IMR-90 (cell line): ENCODE results near the gene IL1B. TPM values are rescaled to one million over a fixed set of nuclear protein-coding genes. Genes with fewer than 3 reads are reported as not detected.

Source experiments
- ATAC-seq: fragments of 200-7000 bp; cut with Tn5 transposase; 2 replicates; pipeline ENCODE4 v1.9.1; 2020; ENCODE audit warnings: low read depth, mild to moderate bottlenecking, moderate library complexity
- BruUV-seq: library from RNA; stranded (reverse); fragments of 400-500 nt; replicated peaks from 2 replicates; lab custom pipeline; 2021; lab: Mats Ljungman, UMichigan
- CTCF ChIA-PET: fragments of 300-600 bp; formaldehyde crosslinking; extraction: SDS; loops from one replicate; lab custom pipeline; 2021; ENCODE audit warnings: antibody characterized with exemption; lab: Yijun Ruan, JAX
- POLR2A ChIA-PET: fragments of 300-600 bp; sonication (Branson Sonifier 250); formaldehyde crosslinking; loops from one replicate; lab custom pipeline; 2022; ENCODE audit warnings: antibody characterized with exemption; ENCODE audit not compliant: unreplicated experiment; lab: Charles Lee
- DNase-seq: peaks from one replicate; pipeline ENCODE4 v3.0.0; 2013
- H2AFZ ChIP-seq: replicated peaks from 2 replicates; pipeline ENCODE3; 2013; ENCODE audit warnings: low read length, mild to moderate bottlenecking; ENCODE audit not compliant: poor library complexity
- H2AK5ac ChIP-seq: 2 replicates; pipeline ENCODE4 v1.6.1; 2013; ENCODE audit warnings: low read depth, low read length, inconsistent platforms
- H2AK9ac ChIP-seq: replicated peaks from 2 replicates; pipeline ENCODE3; 2013; ENCODE audit warnings: mild to moderate bottlenecking, low read depth, low read length, moderate library complexity; ENCODE audit not compliant: poor library complexity
- H2BK120ac ChIP-seq: 2 replicates; pipeline ENCODE4 v1.6.1; 2013; ENCODE audit warnings: low read depth, low read length, inconsistent platforms
- H2BK15ac ChIP-seq: 3 replicates; pipeline ENCODE4 v1.6.1; 2013; ENCODE audit warnings: low read depth, low read length, inconsistent platforms
- H2BK20ac ChIP-seq: 2 replicates; pipeline ENCODE4 v1.6.1; 2013; ENCODE audit warnings: low read depth, mild to moderate bottlenecking, inconsistent platforms, low read length, moderate library complexity
- H2BK5ac ChIP-seq: 2 replicates; pipeline ENCODE4 v1.6.1; 2013; ENCODE audit warnings: mild to moderate bottlenecking, low read depth, low read length, inconsistent platforms; ENCODE audit not compliant: poor library complexity, severe bottlenecking
- H3K14ac ChIP-seq: replicated peaks from 2 replicates; pipeline ENCODE4 v1.6.1; 2013; ENCODE audit warnings: low read depth, low read length, inconsistent platforms
- H3K18ac ChIP-seq: 2 replicates; pipeline ENCODE4 v1.6.1; 2013; ENCODE audit warnings: low read depth, low read length, control low read depth
- H3K23ac ChIP-seq: 2 replicates; pipeline ENCODE4 v1.6.1; 2013; ENCODE audit warnings: low read depth, low read length, inconsistent platforms
- H3K27ac ChIP-seq: 2 replicates; pipeline ENCODE4 v1.5.1; 2013; ENCODE audit warnings: mild to moderate bottlenecking, control low read depth, low read length; ENCODE audit not compliant: insufficient read depth
- H3K27me3 ChIP-seq: 2 replicates; pipeline ENCODE4 v1.6.1; 2013; ENCODE audit warnings: low read length; ENCODE audit not compliant: control insufficient read depth, insufficient read depth
- H3K36me3 ChIP-seq: 2 replicates; pipeline ENCODE4 v1.6.1; 2013; ENCODE audit warnings: low read length, mixed read lengths; ENCODE audit not compliant: control insufficient read depth, insufficient read depth
- H3K4ac ChIP-seq: 2 replicates; pipeline ENCODE4 v1.6.1; 2013; ENCODE audit warnings: low read depth, low read length, inconsistent platforms
- H3K4me1 ChIP-seq: 2 replicates; pipeline ENCODE4 v1.6.1; 2013; ENCODE audit warnings: low read length, mixed read lengths; ENCODE audit not compliant: control insufficient read depth, insufficient read depth
- H3K4me2 ChIP-seq: 2 replicates; pipeline ENCODE4 v1.6.1; 2013; ENCODE audit warnings: low read depth, mild to moderate bottlenecking, control low read depth, low read length, moderate library complexity
- H3K4me3 ChIP-seq: 2 replicates; pipeline ENCODE4 v1.5.1; 2013; ENCODE audit warnings: low read depth, mild to moderate bottlenecking, control low read depth, low read length, moderate library complexity; ENCODE audit not compliant: insufficient read depth
- H3K56ac ChIP-seq: 2 replicates; pipeline ENCODE4 v1.6.1; 2013; ENCODE audit warnings: low read length, inconsistent platforms; ENCODE audit not compliant: insufficient read depth; ENCODE audit errors: extremely low read depth
- H3K79me1 ChIP-seq, 2 experiments: 2 replicates each; pipeline ENCODE4 v1.6.1; 2013; ENCODE audit warnings: low read length in 2 of 2, inconsistent platforms in 1 of 2, low read depth in 1 of 2
- H3K9ac ChIP-seq: 2 replicates; pipeline ENCODE4 v1.6.1; 2013; ENCODE audit warnings: low read depth, low read length, control low read depth
- H3K9me1 ChIP-seq: 2 replicates; pipeline ENCODE4 v1.6.1; 2013; ENCODE audit warnings: low read length, inconsistent platforms; ENCODE audit not compliant: insufficient read depth
- H3K9me3 ChIP-seq: 2 replicates; pipeline ENCODE4 v1.6.1; 2013; ENCODE audit warnings: low read length; ENCODE audit not compliant: control insufficient read depth, insufficient read depth
- H4K20me1 ChIP-seq: 2 replicates; pipeline ENCODE4 v1.6.1; 2013; ENCODE audit warnings: low read length, inconsistent platforms; ENCODE audit not compliant: insufficient read depth
- H4K5ac ChIP-seq: 2 replicates; pipeline ENCODE4 v1.6.1; 2013; ENCODE audit warnings: mild to moderate bottlenecking, low read depth, low read length, control low read depth
- H4K8ac ChIP-seq, 2 experiments: 2 replicates each; pipeline ENCODE4 v1.6.1; 2013; ENCODE audit warnings: low read depth in 2 of 2, low read length in 2 of 2, control low read depth in 1 of 2, inconsistent platforms in 1 of 2
- H4K91ac ChIP-seq: 2 replicates; pipeline ENCODE4 v1.6.1; 2013; ENCODE audit warnings: low read depth, low read length, inconsistent platforms; ENCODE audit not compliant: insufficient read depth
- BHLHE40 ChIP-seq: fragments of 150-350 bp; IDR thresholded peaks from 2 replicates; pipeline ENCODE4 v1.6.1; 2016; ENCODE audit warnings: mild to moderate bottlenecking, low read depth, low read length
- CEBPB ChIP-seq: IDR thresholded peaks from 2 replicates; pipeline ENCODE4 v1.6.1; 2012; ENCODE audit warnings: low read depth, low read length, improper control_type of control experiment
- FOS ChIP-seq: fragments of 150-350 bp; IDR thresholded peaks from 2 replicates; pipeline ENCODE4 v1.6.1; 2016; ENCODE audit warnings: low read depth, low read length
- MXI1 ChIP-seq: IDR thresholded peaks from 2 replicates; pipeline ENCODE4 v1.6.1; 2012; ENCODE audit warnings: low read depth, mild to moderate bottlenecking, low read length, moderate library complexity, borderline replicate concordance
- NFE2L2 ChIP-seq: fragments of 150-350 bp; IDR thresholded peaks from 2 replicates; pipeline ENCODE4 v1.6.1; 2016; ENCODE audit warnings: low read depth, mild to moderate bottlenecking, low read length
- RCOR1 ChIP-seq: IDR thresholded peaks from 2 replicates; pipeline ENCODE4 v1.6.1; 2012; ENCODE audit warnings: mild to moderate bottlenecking, low read length, improper control_type of control experiment; ENCODE audit not compliant: insufficient replicate concordance
- WGBS, 2 experiments: methylation state at CpG; one replicate each; pipeline versions ENCODE4 v1.1.5 to v1.1.7; 2013; ENCODE audit warnings: missing lambda C conversion rate in 2 of 2; ENCODE audit not compliant: insufficient read length in 1 of 2; ENCODE audit errors: extremely low coverage in 2 of 2; 5-methylcytosine and 5-hydroxymethylcytosine counted together
- dilution Hi-C: fragments of 300-500 bp; cut with HindIII; formaldehyde crosslinking; loops from one replicate; pipeline ENCODE4 v1.14.3; 2018; ENCODE audit warnings: low sequenced_read_pairs; ENCODE audit not compliant: unreplicated experiment
- in situ Hi-C: fragments of 300-500 bp; cut with MboI; formaldehyde crosslinking; loops from 3 replicates; pipeline ENCODE4 v1.14.3; 2019; ENCODE audit warnings: low sequenced_read_pairs, inconsistent platforms, mixed read lengths
- intact Hi-C: fragments of 100-400 bp; cut with micrococcal nuclease; formaldehyde crosslinking; loops from 2 replicates; pipeline ENCODE4 v1.10.0; 2022
- polyA plus RNA-seq, 3 experiments: library from polyadenylated mRNA; depleted of rRNA; stranded (reverse); fragments of >200 nt; gene quantifications; 2 replicates each; pipeline ENCODE4 v1.2.3, GENCODE V29; 2012; ENCODE audit warnings: low replicate concordance in 1 of 3
- total RNA-seq: library from RNA; depleted of rRNA; stranded (reverse); fragments of >200 nt; gene quantifications from 2 replicates; pipeline ENCODE4 v1.2.3, GENCODE V29; 2012

The IL1B gene
- total and polyA plus RNA-seq, 2 of the 4 experiments (the other 2 are of a cell fraction), result 3.0 to 4.4 TPM

DNA sequence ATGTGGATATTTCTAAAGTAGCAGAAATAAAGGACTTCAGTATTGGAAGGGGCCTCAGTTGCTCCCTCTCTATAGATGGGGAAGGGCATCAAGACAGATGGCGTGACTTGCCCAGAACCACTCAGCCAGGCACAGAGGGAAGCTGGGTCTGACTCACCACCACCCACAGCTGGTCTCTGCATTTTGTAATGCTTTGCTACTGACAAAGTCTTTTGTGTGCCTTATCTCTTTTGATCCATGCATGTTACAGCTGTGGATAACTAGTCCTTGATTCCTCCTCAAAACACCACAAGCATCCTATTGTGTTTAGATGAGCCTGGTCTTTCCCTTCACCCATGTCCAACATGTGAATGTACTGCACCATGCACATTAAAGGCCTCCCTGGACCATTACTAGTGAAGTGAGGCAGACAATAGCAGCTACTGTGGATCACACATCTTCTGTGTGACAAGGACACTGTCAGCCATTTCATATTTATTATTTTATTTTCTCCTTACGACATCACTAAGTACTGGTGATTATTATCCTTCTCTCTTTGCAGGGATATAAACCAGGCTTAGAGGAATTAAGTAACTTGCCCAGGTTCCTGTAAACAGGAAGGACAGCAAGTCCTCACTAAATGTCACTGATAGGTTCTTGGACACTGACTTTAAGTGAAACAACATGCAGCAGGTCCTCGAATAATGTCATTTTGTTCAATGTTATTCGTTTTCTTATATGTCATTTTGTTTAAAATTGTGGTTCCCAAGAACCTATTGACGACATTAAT is 44.8 kb upstream of the IL1B start:
- no peak overlapping the region for H2AK9ac ChIP-seq
- in situ Hi-C loops, result no loop called here
- no peak overlapping the region; the same call in 1 of the 2 replicates for H3K4me2 ChIP-seq

More for the DNA sequence above, 44.8 kb upstream of the IL1B start:
- Histone ChIP-seq H3K14ac (peak overlapping the region; percentile 58; the same call in 1 of the 2 replicates), H3K9me1 (peaks cover 22% of the 10 kb centered on the region), H3K9me3 (no peaks in the 10 kb centered on the region), H2BK15ac (0 out of 3 replicates have a peak overlapping the region, but pooled peaks have one; percentile 2), H3K27me3 (no peaks in the 10 kb centered on the region), H3K9ac (no peak overlapping the region), H3K27ac (peak overlapping the region; percentile 28; the same call in 1 of the 2 replicates), H3K79me1 (peaks cover 0 to 3% of the 10 kb centered on the region in 2 experiments; a peak in 2 of 4 replicates), H2AK5ac (peak overlapping the region; percentile 50), H3K4me1 (peaks cover 14% of the 10 kb centered on the region), H3K18ac (peak overlapping the region; percentile 30; the same call in 1 of the 2 replicates), H3K36me3 (no peaks in the 10 kb centered on the region), H3K4me3 (no peak overlapping the region), H4K91ac (no peak overlapping the region; the same call in 1 of the 2 replicates), H2BK120ac (peak overlapping the region; percentile 93), H2BK20ac (peak overlapping the region; percentile 92; the same call in 1 of the 2 replicates), H3K4ac (peak overlapping the region; percentile 94), H2AFZ (peak overlapping the region; percentile 46), H4K8ac (peak overlapping the region; percentile 18 to 87; a peak in 3 of 4 replicates), H4K20me1 (no peaks in the 10 kb centered on the region), H4K5ac (no peak overlapping the region; the same call in 1 of the 2 replicates), H3K56ac (no peak overlapping the region), H2BK5ac (peak overlapping the region; percentile 95), H3K23ac (peak overlapping the region; percentile 69; the same call in 1 of the 2 replicates)
- POLR2A ChIA-PET, result no interaction called here
- dilution Hi-C loops (no loop called here), intact Hi-C loops (loop anchor here (5.0 kb wide), 1 partner anchor 119 kb away; the partner anchor contains the start of gene CKAP2L)
- DNase-seq (peak; percentile 94), ATAC-seq (peak; percentile 63)
- BruUV-seq, result no TSS peak
- TF ChIP-seq RCOR1, result peak; percentile 25
- TF ChIP-seq BHLHE40, result no peak; the same call in 1 of the 2 replicates
- peak; percentile 71 for TF ChIP-seq FOS
- 0 out of 2 replicates have a peak, but pooled peaks have one; percentile 3 for TF ChIP-seq NFE2L2
- no peak for TF ChIP-seq MXI1
- TF ChIP-seq CEBPB, result peak; percentile 61; the same call in 1 of the 2 replicates
- WGBS, 2 experiments, result 67% methylated on average over 1 of the region's 5 CpGs; no CpG with 5 or more reads in 1 of the 2 experiments
- CTCF ChIA-PET, result interaction anchor here (1.0 to 1.4 kb wide), 2 partner anchors 67 to 132 kb away, joined by 4 to 6 read pairs; no protein-coding TSS in a partner anchor
